Adrenal gland (tissue), 12 donors: ENCODE measurements around the gene SLC38A1. TPM values are rescaled to one million over a fixed set of nuclear protein-coding genes. Genes with fewer than 3 reads are reported as not detected.

ENCODE experiments used
- DNase-seq, 7 donors: peaks; one replicate each; pipeline ENCODE4 v3.0.0-alpha.2; 2019 to 2020
- H3K27ac ChIP-seq, 5 donors: fragments of 200-600 bp; sonication (generic) in 4 of 5; 1 replicate in 3 of 5; 2 replicates in 2 of 5; pipeline versions ENCODE4 v1.5.1 to v1.8.0; 2016 to 2020; ENCODE audit warnings: mild to moderate bottlenecking in 1 of 5
- H3K27me3 ChIP-seq: fragments of 200-600 bp; 2 replicates; pipeline ENCODE4 v1.8.0; 2021
- H3K36me3 ChIP-seq, 2 donors: fragments of 200-600 bp; replicated peaks in 1 of 2; 1 replicate in 1 of 2; 2 replicates in 1 of 2; pipeline versions ENCODE4 v1.5.1 to v1.8.0; 2018 to 2022
- H3K4me1 ChIP-seq, 2 donors: fragments of 200-600 bp; replicated peaks in 1 of 2; 1 replicate in 1 of 2; 2 replicates in 1 of 2; pipeline versions ENCODE4 v1.5.1 to v1.8.0; 2018 to 2021
- H3K4me3 ChIP-seq, 4 donors: fragments of 200-600 bp; sonication (generic) in 3 of 4; one replicate each; pipeline ENCODE4 v1.5.1; 2016 to 2018
- H3K9me3 ChIP-seq, 3 donors: fragments of 200-600 bp; sonication (generic) in 1 of 3; replicated peaks in 1 of 3; 1 replicate in 2 of 3; 2 replicates in 1 of 3; pipeline versions ENCODE4 v1.5.1 to v1.8.0; 2016 to 2021
- CTCF ChIP-seq, 6 experiments: fragments of 450-650 bp in 4 of 6; fragments of 200-600 bp in 2 of 6; sonication (generic) in 1 of 6; IDR thresholded peaks; 1 replicate in 5 of 6; 2 replicates in 1 of 6; pipeline versions ENCODE4 v1.5.1 to v1.8.0; 2016 to 2021; ENCODE audit warnings: antibody characterized with exemption in 6 of 6, mild to moderate bottlenecking in 2 of 6, moderate library complexity in 1 of 6
- POLR2A ChIP-seq, 2 donors: fragments of 450-650 bp; IDR thresholded peaks; one replicate each; pipeline ENCODE4 v1.6.1; 2017; ENCODE audit warnings: antibody characterized with exemption in 2 of 2, mild to moderate bottlenecking in 2 of 2, moderate library complexity in 1 of 2
- WGBS, 4 donors: extraction: QIAGEN DNeasy Blood & Tissue Kit in 2 of 4; methylation state at CpG; one replicate each; pipeline versions ENCODE4 v1.1.5 to v1.1.7; 2013 to 2017; 5-methylcytosine and 5-hydroxymethylcytosine counted together
- intact Hi-C, 2 donors: fragments of 100-400 bp; cut with DNase I; formaldehyde crosslinking; loops; one replicate each; pipeline versions ENCODE4 v1.14.1 to v1.15.0; 2022 to 2023
- polyA plus RNA-seq, 3 donors: library from polyadenylated mRNA; stranded (reverse); fragments of 200-250 nt in 2 of 3; fragments of 350-450 nt in 1 of 3; fragmentation: Illumina TruSeq in 1 of 3; extraction: RNeasy Lipid Tissue Mini Kit (QIAGEN cat#74804) in 1 of 3; gene quantifications; one replicate each; pipeline ENCODE4 v1.2.3, GENCODE V29; 2013 to 2014
- total RNA-seq, 9 donors: library from RNA; depleted of rRNA in 4 of 9; stranded (reverse); fragments of >200 nt in 4 of 9; fragments of 120-200 nt in 1 of 9; fragmentation: NEBNext Ultra II Directional in 1 of 9; extraction: Animal tissue kit (Norgen Biotek cat#: 25700) in 1 of 9; gene quantifications; one replicate each; pipeline versions ENCODE4 v1.1.0 to v1.2.4, GENCODE V29; 2013 to 2023
- donor health status: healthy with polysubstance abuse.
- donor health status: Bipolar disorder and iron deficiency.
- donor health status: DM: yes; HTN: yes; CAD: no.
- donor health status: DM: no; HTN: no; CAD: no.
- donor health status: DM: no; HTN: no; CAD: no.
- donor health status: DM: yes; HTN: yes; CAD: no.

The SLC38A1 gene
- total and polyA plus RNA-seq, 12 donors: 2.4 to 14.8 (median 6.1) TPM

DNA sequence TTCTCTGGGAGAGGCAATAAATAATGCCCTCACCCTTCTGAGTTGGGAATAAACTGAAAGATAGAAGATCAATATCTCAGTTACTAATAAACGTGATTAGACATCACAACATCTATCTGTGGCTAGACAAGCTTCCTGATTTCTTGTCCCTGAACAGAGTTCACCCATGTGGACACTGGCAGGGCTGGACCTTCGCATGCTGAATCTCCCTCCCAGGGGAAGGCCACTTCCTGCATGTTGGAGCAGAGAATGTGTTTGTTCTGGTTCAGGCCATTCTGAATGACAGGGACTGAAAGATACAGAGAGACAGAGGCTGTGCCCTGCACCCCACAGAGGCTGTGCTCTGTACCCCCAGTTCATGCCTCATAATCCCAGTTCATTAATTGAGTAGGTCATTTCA is 132.6 kb downstream of the SLC38A1 start:
- DNase-seq: no peak
- no peak for TF ChIP-seq POLR2A (IDR thresholded peaks at IDR 0.05)
- TF ChIP-seq CTCF (IDR thresholded peaks at IDR 0.05): no peak
- intact Hi-C loops: no loop called here
- no peaks in the 10 kb centered on the region for H3K27me3 ChIP-seq
- no peaks in the 10 kb centered on the region for H3K4me1 ChIP-seq
- H3K4me3 ChIP-seq: no peak overlapping the region
- 54 to 64% (median 61%) methylated on average over 2 of the region's 2 CpGs for WGBS, 4 donors
- no peaks in the 10 kb centered on the region for H3K9me3 ChIP-seq
- no peaks in the 10 kb centered on the region for H3K36me3 ChIP-seq
- no peak overlapping the region for H3K27ac ChIP-seq

GRCh38 chr12:46135750-46136149 is 133.1 kb downstream of the SLC38A1 start:
- Histone ChIP-seq H3K4me1 (no peaks in the 10 kb centered on the region), H3K9me3 (no peaks in the 10 kb centered on the region), H3K27me3 (no peaks in the 10 kb centered on the region), H3K27ac (no peak overlapping the region), H3K4me3 (no peak overlapping the region), H3K36me3 (no peaks in the 10 kb centered on the region)
- TF ChIP-seq POLR2A (IDR thresholded peaks at IDR 0.05) (no peak), CTCF (IDR thresholded peaks at IDR 0.05) (no peak)
- no peak for DNase-seq
- WGBS, 4 donors: 93 to 97% (median 95%) methylated on average over 1 of the region's 1 CpG
- intact Hi-C loops: no loop called here

GRCh38 chr12:46134852-46135251 is 134.0 kb downstream of the SLC38A1 start:
- Histone ChIP-seq H3K27me3 (no peaks in the 10 kb centered on the region), H3K4me1 (no peaks in the 10 kb centered on the region), H3K36me3 (no peaks in the 10 kb centered on the region), H3K27ac (no peak overlapping the region), H3K9me3 (no peaks in the 10 kb centered on the region), H3K4me3 (no peak overlapping the region)
- no peak for DNase-seq
- intact Hi-C loops: no loop called here
- no peak for TF ChIP-seq POLR2A (IDR thresholded peaks at IDR 0.05)
- TF ChIP-seq CTCF (IDR thresholded peaks at IDR 0.05): no peak

GRCh38 chr12:46134205-46134811 is 134.5 kb downstream of the SLC38A1 start:
- Histone ChIP-seq H3K27me3 (no peaks in the 10 kb centered on the region), H3K4me3 (no peak overlapping the region), H3K36me3 (no peaks in the 10 kb centered on the region), H3K9me3 (no peaks in the 10 kb centered on the region), H3K4me1 (no peaks in the 10 kb centered on the region), H3K27ac (no peak overlapping the region)
- no peak for TF ChIP-seq POLR2A (IDR thresholded peaks at IDR 0.05)
- no peak for TF ChIP-seq CTCF (IDR thresholded peaks at IDR 0.05)
- 74 to 85% (median 81%) methylated on average over 2 of the region's 2 CpGs for WGBS, 4 donors
- intact Hi-C loops: no loop called here
- DNase-seq: no peak
